Measurements from ENCODE around the gene SGPL1. TPM values are rescaled to one million over a fixed set of nuclear protein-coding genes. Genes with fewer than 3 reads are reported as not detected.

Gene SGPL1
- total RNA-seq, 1 donor from 2014 or later = 89.9 TPM

- Mint-ChIP-seq H3K36me3 (peaks cover 20% of the 10 kb centered on the region), H3K4me1 (peaks cover 27% of the 10 kb centered on the region), H3K27me3 (ENCODE audit: low read depth) (no peaks in the 10 kb centered on the region), H3K4me3 (no peak overlapping the region), H3K27ac (peak overlapping the region; percentile 11), H3K9me3 (no peaks in the 10 kb centered on the region)
- TF ChIP-seq CTCF (IDR thresholded peaks at IDR 0.05; ENCODE audit: unreplicated experiment) = no peak
- no peak for DNase-seq (ENCODE audit: low spot score in 2 of 2, unreplicated experiment in 2 of 2)
These were observed 5.4 kb downstream of the SGPL1 start for GRCh38 chr10:70820976-70821750.

GRCh38 chr10:70822076-70822820 lies 6.5 kb downstream of the SGPL1 start:
- Mint-ChIP-seq H3K4me3 (no peak overlapping the region), H3K27ac (peak overlapping the region; percentile 15), H3K27me3 (ENCODE audit: low read depth) (no peaks in the 10 kb centered on the region), H3K4me1 (peaks cover 21% of the 10 kb centered on the region), H3K9me3 (no peaks in the 10 kb centered on the region), H3K36me3 (peaks cover 20% of the 10 kb centered on the region)
- no peak for TF ChIP-seq CTCF (IDR thresholded peaks at IDR 0.05; ENCODE audit: unreplicated experiment)
- DNase-seq (ENCODE audit: low spot score in 2 of 2, unreplicated experiment in 2 of 2) = no peak

DNA sequence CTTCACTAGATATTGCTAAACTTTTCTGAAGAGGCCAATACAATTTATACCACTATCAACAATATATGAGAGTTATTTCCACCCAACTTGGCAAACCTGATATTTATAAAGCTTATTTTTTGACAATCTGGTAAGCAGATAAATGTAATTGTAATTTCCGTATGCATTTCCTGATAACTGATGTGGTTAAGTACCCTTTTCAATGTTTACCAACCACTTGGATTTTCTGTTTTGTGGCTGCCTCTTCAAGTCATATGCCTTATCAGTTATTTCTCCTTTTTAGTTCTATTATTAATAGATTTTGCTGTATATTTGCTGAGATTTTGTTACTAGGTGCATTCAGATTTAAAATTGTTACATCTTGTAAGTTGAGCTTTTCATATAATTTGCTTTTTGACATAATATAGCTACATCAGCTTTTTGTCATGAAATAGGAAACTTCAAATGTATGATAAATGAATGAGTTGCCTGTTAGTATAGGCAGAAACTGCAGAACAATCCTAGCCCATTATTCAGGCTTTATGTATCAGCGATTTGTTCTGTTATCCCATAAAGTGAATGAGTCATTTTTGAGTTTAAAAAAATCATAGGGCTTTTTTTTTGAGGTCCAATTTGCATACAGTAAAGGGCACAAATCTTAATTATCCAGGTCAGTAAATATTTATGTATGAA lies 11.5 kb downstream of the SGPL1 start:
- Mint-ChIP-seq H3K36me3 (peaks cover 18% of the 10 kb centered on the region), H3K27me3 (ENCODE audit: low read depth) (no peaks in the 10 kb centered on the region), H3K27ac (peak overlapping the region; percentile 32), H3K4me1 (peaks cover 23% of the 10 kb centered on the region), H3K4me3 (no peak overlapping the region), H3K9me3 (no peaks in the 10 kb centered on the region)
- no peak for TF ChIP-seq CTCF (IDR thresholded peaks at IDR 0.05; ENCODE audit: unreplicated experiment)
- no peak for DNase-seq (ENCODE audit: low spot score in 2 of 2, unreplicated experiment in 2 of 2)

DNA sequence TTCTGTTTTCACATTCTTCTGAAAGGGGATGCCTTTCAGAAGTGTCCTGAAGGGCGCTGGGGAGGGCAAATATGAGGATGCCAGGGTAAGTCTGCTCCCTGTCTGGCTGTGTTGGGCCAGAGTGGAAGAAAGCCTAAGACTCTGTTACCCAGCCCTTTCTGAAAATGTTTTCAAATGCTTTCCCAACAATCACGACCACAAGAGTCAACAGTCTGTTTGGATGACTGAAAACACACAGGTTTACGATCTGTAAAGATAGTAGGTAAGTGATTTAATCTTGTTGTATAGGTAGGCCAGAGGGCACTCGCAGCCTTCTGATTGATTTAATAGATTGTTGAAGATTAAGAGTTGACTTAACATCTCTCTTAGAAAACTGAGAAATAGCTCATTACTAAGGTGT lies 13.2 kb downstream of the SGPL1 start:
- Mint-ChIP-seq H3K27ac (no peak overlapping the region), H3K27me3 (ENCODE audit: low read depth) (no peaks in the 10 kb centered on the region), H3K4me1 (peaks cover 35% of the 10 kb centered on the region)

DNA sequence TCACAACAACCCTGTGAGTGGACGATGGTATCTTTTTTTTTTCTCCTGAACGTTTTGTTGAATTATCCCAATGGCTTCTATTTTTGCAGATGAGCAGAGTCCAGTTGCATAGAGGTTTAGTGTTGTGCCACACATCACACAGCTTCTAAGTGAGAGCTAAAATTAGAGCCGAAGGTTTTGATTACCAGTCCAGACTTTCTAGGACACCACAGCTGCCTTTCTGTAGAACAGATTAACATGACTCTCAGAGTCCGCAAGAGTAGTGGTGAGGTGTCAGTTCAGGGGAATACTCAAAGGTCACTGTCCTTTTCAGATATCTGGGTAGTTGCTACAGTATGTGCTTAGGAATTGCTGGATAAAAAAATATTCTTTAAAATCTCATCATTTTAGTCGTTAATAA lies 13.8 kb downstream of the SGPL1 start:
- Mint-ChIP-seq H3K36me3 (peaks cover 20% of the 10 kb centered on the region), H3K27ac (peak overlapping the region; percentile 55), H3K4me3 (no peak overlapping the region), H3K4me1 (peaks cover 36% of the 10 kb centered on the region), H3K9me3 (no peaks in the 10 kb centered on the region), H3K27me3 (ENCODE audit: low read depth) (no peaks in the 10 kb centered on the region)
- TF ChIP-seq CTCF (IDR thresholded peaks at IDR 0.05; ENCODE audit: unreplicated experiment) = no peak
- DNase-seq (ENCODE audit: low spot score in 2 of 2, unreplicated experiment in 2 of 2) = no peak

More for the DNA sequence above, 13.2 kb downstream of the SGPL1 start:
- Mint-ChIP-seq H3K9me3 (no peaks in the 10 kb centered on the region), H3K4me3 (no peak overlapping the region), H3K36me3 (peaks cover 18% of the 10 kb centered on the region)
- no peak for TF ChIP-seq CTCF (IDR thresholded peaks at IDR 0.05; ENCODE audit: unreplicated experiment)
- no peak for DNase-seq (ENCODE audit: low spot score in 2 of 2, unreplicated experiment in 2 of 2)

All from mesothelial cell of epicardium (in vitro differentiated cells).